DMS79 (cell line): ENCODE results near the gene KARS1.

ENCODE experiments used
- DNase-seq: peaks from one replicate; lab custom pipeline; 2025; lab: John Stamatoyannopoulos, UW

KARS1 gene

DNA sequence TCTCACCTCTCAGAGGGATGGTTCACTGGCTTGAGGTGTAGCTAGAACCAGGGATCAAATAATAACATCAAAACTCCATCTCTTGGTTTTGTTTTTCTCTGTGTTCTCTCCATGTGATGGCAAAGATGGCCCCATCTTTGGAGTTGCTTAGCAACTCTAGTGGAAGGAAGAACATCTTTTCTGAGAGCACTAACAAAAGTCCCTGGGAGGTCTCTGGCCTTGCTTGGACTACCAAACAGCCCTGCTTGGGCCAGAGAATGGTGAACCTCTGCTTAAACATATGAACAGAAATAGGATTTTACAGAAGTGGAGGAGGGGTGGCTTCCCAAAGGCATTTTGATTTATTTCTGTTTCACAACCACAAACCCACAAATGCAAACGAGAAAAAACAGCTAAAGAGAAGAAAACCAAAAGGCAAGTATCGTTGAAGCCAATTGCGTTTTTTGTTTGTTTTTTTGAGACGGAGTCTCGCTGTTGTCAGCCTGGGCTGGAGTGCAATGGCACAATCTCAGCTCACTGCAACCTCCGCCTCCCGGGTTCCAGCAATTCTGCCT lies 68.1 kb downstream of the KARS1 start:
- no peak for DNase-seq

- DNase-seq: no peak
Observed at GRCh38 chr16:75578725-75579124, 68.7 kb downstream of the KARS1 start.

DNA sequence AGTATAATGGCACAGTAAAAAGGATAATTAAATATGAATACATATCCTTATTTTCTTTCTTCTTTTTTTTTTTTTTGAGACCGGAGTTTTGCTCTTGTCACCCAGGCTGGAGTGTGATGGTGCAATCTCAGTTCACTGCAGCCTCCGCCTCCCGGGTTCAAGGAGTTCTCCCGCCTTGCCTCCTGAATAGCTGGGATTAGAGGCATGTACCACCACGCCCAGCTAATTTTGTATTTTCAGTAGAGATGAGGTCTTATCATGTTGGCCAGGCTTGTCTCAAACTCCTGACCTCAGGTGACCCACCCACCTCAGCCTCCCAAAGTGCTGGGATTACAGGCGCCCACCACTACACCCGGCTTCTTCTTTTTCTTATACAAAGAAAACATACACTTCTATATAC lies 69.3 kb downstream of the KARS1 start:
- DNase-seq: no peak
